H1 (cell line): ENCODE results near the gene EEIG1. TPM values are rescaled to one million over a fixed set of nuclear protein-coding genes. Genes with fewer than 3 reads are reported as not detected.

Source experiments
- BCL11A ChIP-seq, 2 experiments: IDR thresholded peaks; one replicate each; pipeline ENCODE4 v1.6.1; 2011; ENCODE audit warnings: low read depth in 2 of 2, low read length in 2 of 2, mild to moderate bottlenecking in 2 of 2
- CBX8 ChIP-seq: fragments of 300-800, 300-1000 bp; sonication (generic); IDR thresholded peaks from 2 replicates; pipeline ENCODE4 v1.7.1; 2016; ENCODE audit warnings: low read depth, low read length, borderline replicate concordance
- CHD7 ChIP-seq: fragments of 300-600 bp; sonication (generic); IDR thresholded peaks from 2 replicates; pipeline ENCODE4 v1.7.1; 2012; ENCODE audit warnings: low read length, moderate library complexity, mild to moderate bottlenecking, inconsistent platforms; ENCODE audit not compliant: insufficient replicate concordance
- JUN ChIP-seq: IDR thresholded peaks from 2 replicates; pipeline ENCODE4 v1.6.1; 2011; ENCODE audit warnings: low read depth, mild to moderate bottlenecking, improper control_type of control experiment, low read length
- KDM5A ChIP-seq: fragments of 200-600 bp; IDR thresholded peaks from 2 replicates; pipeline ENCODE4 v1.7.1; 2012; ENCODE audit warnings: mild to moderate bottlenecking, low read length, inconsistent platforms, mixed read lengths
- MAFK ChIP-seq: IDR thresholded peaks from 2 replicates; pipeline ENCODE4 v1.6.1; 2012; ENCODE audit warnings: low read depth, mild to moderate bottlenecking, improper control_type of control experiment, low read length
- NANOG ChIP-seq: IDR thresholded peaks from 2 replicates; pipeline ENCODE4 v1.6.1; 2011; ENCODE audit warnings: low read length, low read depth, mild to moderate bottlenecking, inconsistent platforms; ENCODE audit not compliant: insufficient read depth, poor library complexity, severe bottlenecking
- POLR2AphosphoS5 ChIP-seq: IDR thresholded peaks from 2 replicates; pipeline ENCODE4 v1.6.1; 2011; ENCODE audit warnings: low read depth, low read length
- RAD21 ChIP-seq, 2 experiments: IDR thresholded peaks in 1 of 2; conservative IDR thresholded peaks in 1 of 2; 2 replicates each; pipeline ENCODE4 v1.6.1; 2011; ENCODE audit warnings: low read depth in 2 of 2, low read length in 2 of 2, improper control_type of control experiment in 1 of 2, inconsistent platforms in 1 of 2, mild to moderate bottlenecking in 1 of 2, moderate library complexity in 1 of 2
- SRF ChIP-seq: IDR thresholded peaks from 2 replicates; pipeline ENCODE4 v1.6.1; 2011; ENCODE audit warnings: mild to moderate bottlenecking, low read depth, low read length, moderate library complexity
- TBP ChIP-seq: IDR thresholded peaks from 2 replicates; pipeline ENCODE4 v1.6.1; 2011; ENCODE audit warnings: low read depth, low read length, improper control_type of control experiment
- polyA plus RNA-seq, 7 experiments: library from polyadenylated mRNA; depleted of rRNA in 3 of 7; stranded (reverse) in 5 of 7; unstranded in 2 of 7; fragments of >200 nt in 5 of 7; fragments of 200-250 nt in 2 of 7; gene quantifications; 1 replicate in 5 of 7; 2 replicates in 1 of 7; 4 replicates in 1 of 7; pipeline versions ENCODE4 v1.2.1 to v1.2.3, GENCODE V29; 2011 to 2013; ENCODE audit warnings: missing spikeins in 2 of 7, mixed read lengths in 2 of 7
- total RNA-seq: library from RNA; stranded (reverse); fragmentation: NEBNext Ultra II Directional; extraction: Animal tissue kit (Norgen Biotek cat#: 25700); gene quantifications from 2 replicates; pipeline ENCODE4 v1.2.1, GENCODE V29; 2021

EEIG1 gene
- total and polyA plus RNA-seq, 2 of the 8 experiments (the other 6 are each of a cell fraction or from before 2014, with no cell fraction given) = 29.8 to 50.8 TPM

- TF ChIP-seq CHD7 (no peak), RAD21 (IDR thresholded peaks at IDR 0.05 in 1 of 2, conservative IDR thresholded peaks at IDR 0.05 in 1 of 2; ENCODE audit: low read depth in 2 of 2, low read length in 2 of 2) (no peak), TBP (no peak), NANOG (no peak), JUN (no peak), POLR2AphosphoS5 (no peak), SRF (no peak), CBX8 (no peak), MAFK (no peak), KDM5A (no peak), BCL11A (IDR thresholded peaks at IDR 0.05; ENCODE audit: low read depth in 2 of 2, low read length in 2 of 2) (no peak)
Observed at GRCh38 chr9:127974769-127975261, 6.0 kb downstream of the EEIG1 start (continued).
